HG02571 (cell line): ENCODE data around the gene SACS.
"Not testable (repeated sequence)": the region's sequence is repeated elsewhere in the genome, so short reads cannot be mapped to it uniquely, and the experiment has no call there.

Experiments
- ATAC-seq: cut with Tn5 transposase; IDR thresholded peaks from one replicate; pipeline ENCODE4 v1.9.1; 2021; ENCODE audit warnings: mild to moderate bottlenecking, moderate library complexity; ENCODE audit not compliant: unreplicated experiment

The SACS gene

GRCh38 chr13:23414682-23415081 lies 18.8 kb downstream of the SACS start:
- ATAC-seq: no peak

- no peak for ATAC-seq
Measured at GRCh38 chr13:23411706-23412105, 21.8 kb downstream of the SACS start.

DNA sequence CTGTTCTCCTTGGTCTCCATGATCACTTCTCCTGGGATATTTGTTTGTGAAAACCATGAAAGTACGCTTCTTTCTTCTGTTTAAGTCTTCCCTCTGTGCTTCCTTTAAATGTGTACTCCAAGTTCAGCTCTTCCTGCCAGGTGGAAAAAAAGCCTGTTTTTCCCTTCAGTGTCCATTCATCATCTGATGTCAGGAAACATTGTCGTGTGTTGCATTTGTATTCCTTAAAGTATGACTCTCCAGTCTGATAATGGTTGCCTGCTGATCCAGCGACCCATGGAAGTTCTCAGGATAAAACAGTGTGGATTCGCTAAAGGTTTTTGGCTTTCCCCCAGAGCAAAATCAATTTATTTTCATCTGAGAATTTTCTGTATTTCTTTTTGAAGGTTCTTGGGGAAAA lies 22.3 kb downstream of the SACS start:
- ATAC-seq: no peak

GRCh38 chr13:23408026-23408425 lies 25.5 kb downstream of the SACS start:
- no peak for ATAC-seq

GRCh38 chr13:23401156-23401555 lies 32.3 kb downstream of the SACS start:
- ATAC-seq: not testable (repeated sequence)

DNA sequence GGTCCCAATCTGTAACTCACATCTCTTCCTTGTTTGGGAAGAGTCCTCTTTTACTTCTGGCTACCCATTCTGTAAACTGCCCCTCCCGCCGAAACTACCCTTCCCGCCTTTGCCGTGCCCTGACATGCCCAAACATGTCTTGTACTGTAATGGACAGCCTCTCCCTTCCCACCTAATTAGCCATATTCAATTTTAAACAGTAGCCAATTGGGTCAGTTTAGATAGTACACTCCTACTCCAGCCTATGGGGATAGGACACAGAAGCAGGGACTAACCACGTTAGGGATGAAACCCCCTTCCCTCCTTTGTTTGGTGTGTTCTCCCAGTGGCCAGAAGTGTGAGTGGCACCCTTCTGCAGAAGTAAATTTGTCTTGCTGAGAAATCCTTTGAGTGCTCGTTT lies 34.2 kb downstream of the SACS start:
- ATAC-seq: no peak

DNA sequence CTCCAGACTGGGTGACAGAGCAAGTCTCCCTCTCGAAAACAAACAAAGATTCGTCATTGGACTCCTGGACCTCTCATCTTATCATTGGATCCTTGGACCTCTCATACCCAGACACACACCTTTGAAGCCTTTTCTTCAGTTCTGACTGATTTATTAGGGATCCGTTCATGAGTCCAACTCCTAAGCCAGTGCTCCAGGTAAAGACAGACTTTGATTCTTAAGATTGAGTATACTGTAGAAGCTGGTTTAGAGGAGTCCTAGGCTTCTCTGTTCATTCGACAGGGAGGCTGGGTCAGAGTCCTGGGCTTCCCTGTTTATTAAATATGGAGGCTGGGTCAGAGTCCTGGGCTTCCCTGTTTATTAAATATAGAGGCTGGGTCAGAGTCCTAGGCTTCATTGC lies 38.7 kb downstream of the SACS start:
- no peak for ATAC-seq

DNA sequence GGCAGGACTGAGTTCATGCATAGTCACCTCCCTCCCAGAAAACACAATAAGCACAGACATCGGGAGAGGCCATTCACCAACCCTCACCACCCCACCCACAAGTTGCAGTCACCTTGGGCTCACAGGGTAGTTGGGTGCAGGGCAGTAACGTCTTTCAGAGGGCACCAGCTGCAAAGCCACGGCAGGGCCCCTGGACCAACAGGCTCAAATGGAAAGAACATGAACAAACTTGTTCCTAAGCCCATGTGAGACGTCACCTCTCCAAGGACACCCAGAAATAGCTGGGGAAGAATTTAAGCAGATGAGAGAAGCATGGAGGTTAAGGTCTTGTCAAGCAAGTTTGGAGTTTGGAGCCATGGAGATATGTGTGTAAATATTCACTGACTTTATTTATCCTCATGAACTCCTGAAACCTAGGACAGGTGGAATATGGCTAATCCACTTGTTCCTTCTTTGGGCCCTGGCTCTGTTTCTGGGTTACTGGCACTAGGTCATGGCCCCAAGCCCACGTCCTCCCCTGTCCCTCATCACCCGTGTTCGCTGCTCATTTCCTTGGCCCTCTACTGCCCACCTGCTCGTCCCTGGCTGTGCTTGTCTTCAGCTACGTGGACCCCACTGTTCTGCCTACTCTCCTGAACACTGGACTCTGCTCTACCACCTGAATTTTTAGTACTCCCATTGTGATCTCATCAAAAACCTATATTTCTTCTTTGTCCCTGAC lies 40.4 kb downstream of the SACS start:
- no peak for ATAC-seq

GRCh38 chr13:23392313-23392712 lies 41.2 kb downstream of the SACS start:
- no peak for ATAC-seq

DNA sequence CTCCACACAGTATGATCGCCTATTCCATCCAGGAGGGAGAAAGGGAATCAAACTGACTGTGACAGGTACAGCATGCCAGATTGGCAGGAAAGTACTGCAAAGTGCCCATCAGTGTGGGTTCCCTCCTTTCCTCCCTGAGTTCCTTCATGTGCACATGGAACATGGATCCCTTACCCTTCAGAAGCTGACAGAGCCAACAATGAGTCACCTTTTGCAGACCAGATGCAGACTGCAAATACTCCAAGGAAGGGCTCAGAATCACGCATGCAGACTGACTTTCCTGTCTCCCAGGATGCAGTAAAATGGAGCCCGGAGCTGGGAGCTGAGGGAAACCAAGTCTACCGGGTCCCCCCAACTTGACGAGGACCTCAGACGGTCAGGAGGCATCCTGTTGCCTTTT lies 41.8 kb downstream of the SACS start:
- no peak for ATAC-seq

GRCh38 chr13:23386533-23386932 lies 47.0 kb downstream of the SACS start:
- peak; percentile 68 for ATAC-seq

GRCh38 chr13:23385931-23386330 lies 47.6 kb downstream of the SACS start:
- ATAC-seq: no peak

GRCh38 chr13:23384111-23384510 lies 49.4 kb downstream of the SACS start:
- ATAC-seq: peak; percentile 67

GRCh38 chr13:23383151-23383550 lies 50.4 kb downstream of the SACS start:
- ATAC-seq: no peak

GRCh38 chr13:23381866-23382265 lies 51.6 kb downstream of the SACS start:
- ATAC-seq: no peak

- no peak for ATAC-seq
Measured at GRCh38 chr13:23380534-23380933, 53.0 kb downstream of the SACS start.

- ATAC-seq: no peak
Measured at GRCh38 chr13:23377983-23378632, 55.4 kb downstream of the SACS start.

DNA sequence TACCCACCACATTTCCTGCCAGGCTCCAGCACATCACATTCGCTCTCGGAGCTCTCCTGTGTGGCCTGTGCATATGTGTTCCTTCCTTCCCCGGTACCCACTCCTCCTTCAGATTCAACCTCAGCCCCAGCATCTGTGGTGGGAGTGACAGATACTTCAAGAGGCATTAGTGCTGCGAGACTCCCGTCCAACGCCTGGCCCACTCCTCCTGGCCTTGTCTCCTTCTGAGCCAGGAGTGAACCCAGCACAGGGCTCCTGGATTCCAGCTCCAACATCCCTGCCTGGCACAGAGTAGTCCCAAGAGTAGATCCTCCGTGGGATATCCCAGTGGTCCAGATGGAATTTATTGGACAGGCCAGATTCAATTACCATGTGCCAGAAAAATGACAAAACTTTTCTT lies 55.9 kb downstream of the SACS start:
- ATAC-seq: no peak

- ATAC-seq: peak; percentile 86
Measured at GRCh38 chr13:23375001-23375971, 58.2 kb downstream of the SACS start.

DNA sequence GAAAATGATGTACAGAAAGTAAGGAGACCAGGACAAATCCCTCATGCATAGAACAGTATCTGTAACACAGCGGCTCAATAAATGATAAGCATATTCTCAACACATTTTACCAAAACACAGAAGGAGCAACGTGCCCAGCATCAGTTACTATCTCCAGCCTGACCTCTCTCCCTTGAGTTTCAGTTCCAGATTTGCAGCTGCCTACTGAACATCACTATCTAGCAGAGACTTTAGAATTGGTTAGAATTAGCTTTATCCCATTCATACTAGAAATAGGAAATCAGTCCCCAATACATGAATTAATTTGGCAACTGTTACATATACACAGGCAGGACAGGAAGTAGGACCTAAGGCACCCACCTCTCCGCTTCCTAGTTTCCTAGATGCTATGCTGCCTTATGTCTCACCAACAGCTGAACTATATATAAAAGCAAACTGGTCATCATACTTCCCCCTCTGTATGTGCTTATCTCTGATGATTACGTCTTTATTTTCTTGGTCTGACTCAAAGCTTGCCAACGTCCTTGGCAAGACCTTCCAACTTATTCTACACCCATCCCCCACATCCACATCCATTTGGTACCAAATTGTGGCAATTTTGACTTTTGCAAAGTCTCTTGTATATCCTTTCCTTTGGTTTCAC lies 61.1 kb downstream of the SACS start:
- ATAC-seq: no peak

DNA sequence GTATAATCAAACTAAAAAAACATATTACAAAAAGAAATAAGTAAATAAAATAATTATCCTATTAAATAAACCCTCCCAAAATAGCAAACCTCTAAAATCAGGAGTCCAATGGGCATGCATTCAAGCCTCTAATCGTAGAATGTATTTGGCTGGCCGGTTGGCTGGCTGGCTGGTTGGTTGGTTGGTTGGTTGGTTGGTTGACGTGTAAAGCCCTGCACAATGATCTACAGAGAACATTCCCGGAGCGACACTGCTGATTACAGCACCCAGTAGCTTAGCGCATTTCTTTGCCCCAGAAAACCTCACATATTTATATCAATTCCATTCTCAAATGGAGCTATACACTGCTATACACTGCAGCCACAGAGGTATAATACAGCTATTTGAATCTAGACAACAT lies 65.6 kb downstream of the SACS start:
- ATAC-seq: no peak
